ENCODE results near the gene IRF9.

The IRF9 gene

GRCh38 chr14:24165785-24166184 is 4.7 kb downstream of the IRF9 start:
- no peak for TF ChIP-seq CTCF (IDR thresholded peaks at IDR 0.05; ENCODE audit: low read length, missing control alignments)
- DNase-seq (ENCODE audit: low read depth): no peak
- no peak overlapping the region for H3K4me3 ChIP-seq (replicated peaks; ENCODE audit: low read depth, low read length)

- no peak for TF ChIP-seq CTCF (IDR thresholded peaks at IDR 0.05; ENCODE audit: low read length, missing control alignments)
- no peak for DNase-seq (ENCODE audit: low read depth)
- H3K4me3 ChIP-seq (replicated peaks; ENCODE audit: low read depth, low read length): no peak overlapping the region
Observed at GRCh38 chr14:24167469-24168114, 6.5 kb downstream of the IRF9 start.

GRCh38 chr14:24171422-24172260 is 10.6 kb downstream of the IRF9 start, which contains the start of gene REC8:
REC8 (plus strand) TSS chr14:24172080; CDS start chr14:24172553, 473 bp downstream.
- H3K4me3 ChIP-seq (replicated peaks; ENCODE audit: low read depth, low read length): peak within 1 kb of the TSS; percentile 23
- peak; percentile 72 for DNase-seq (ENCODE audit: low read depth)
- no peak for TF ChIP-seq CTCF (IDR thresholded peaks at IDR 0.05; ENCODE audit: low read length, missing control alignments)

GRCh38 chr14:24172261-24172860 is 11.3 kb downstream of the IRF9 start:
- no peak for DNase-seq (ENCODE audit: low read depth)
- peak overlapping the region; percentile 23 for H3K4me3 ChIP-seq (replicated peaks; ENCODE audit: low read depth, low read length)
- no peak for TF ChIP-seq CTCF (IDR thresholded peaks at IDR 0.05; ENCODE audit: low read length, missing control alignments)

GRCh38 chr14:24172871-24173281 is 11.8 kb downstream of the IRF9 start:
- no peak for TF ChIP-seq CTCF (IDR thresholded peaks at IDR 0.05; ENCODE audit: low read length, missing control alignments)
- DNase-seq (ENCODE audit: low read depth): no peak
- no peak overlapping the region for H3K4me3 ChIP-seq (replicated peaks; ENCODE audit: low read depth, low read length)

GRCh38 chr14:24176599-24176998 is 15.5 kb downstream of the IRF9 start:
- no peak for DNase-seq (ENCODE audit: low read depth)
- H3K4me3 ChIP-seq (replicated peaks; ENCODE audit: low read depth, low read length): no peak overlapping the region
- no peak for TF ChIP-seq CTCF (IDR thresholded peaks at IDR 0.05; ENCODE audit: low read length, missing control alignments)
